ENCODE results near the gene SLC12A6.

GRCh38 chr15:34358367-34358766 is 20.8 kb upstream of the SLC12A6 start:
- TF ChIP-seq, protein P1, sequence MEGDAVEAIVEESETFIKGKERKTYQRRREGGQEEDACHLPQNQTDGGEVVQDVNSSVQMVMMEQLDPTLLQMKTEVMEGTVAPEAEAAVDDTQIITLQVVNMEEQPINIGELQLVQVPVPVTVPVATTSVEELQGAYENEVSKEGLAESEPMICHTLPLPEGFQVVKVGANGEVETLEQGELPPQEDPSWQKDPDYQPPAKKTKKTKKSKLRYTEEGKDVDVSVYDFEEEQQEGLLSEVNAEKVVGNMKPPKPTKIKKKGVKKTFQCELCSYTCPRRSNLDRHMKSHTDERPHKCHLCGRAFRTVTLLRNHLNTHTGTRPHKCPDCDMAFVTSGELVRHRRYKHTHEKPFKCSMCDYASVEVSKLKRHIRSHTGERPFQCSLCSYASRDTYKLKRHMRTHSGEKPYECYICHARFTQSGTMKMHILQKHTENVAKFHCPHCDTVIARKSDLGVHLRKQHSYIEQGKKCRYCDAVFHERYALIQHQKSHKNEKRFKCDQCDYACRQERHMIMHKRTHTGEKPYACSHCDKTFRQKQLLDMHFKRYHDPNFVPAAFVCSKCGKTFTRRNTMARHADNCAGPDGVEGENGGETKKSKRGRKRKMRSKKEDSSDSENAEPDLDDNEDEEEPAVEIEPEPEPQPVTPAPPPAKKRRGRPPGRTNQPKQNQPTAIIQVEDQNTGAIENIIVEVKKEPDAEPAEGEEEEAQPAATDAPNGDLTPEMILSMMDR (IDR thresholded peaks at IDR 0.05) = no peak
- TF ChIP-seq POLR2A (IDR thresholded peaks at IDR 0.05) = no peak

All from lower leg skin (tissue), 3 donors.